WTC11 (cell line): ENCODE results near the gene GIPR. TPM values are rescaled to one million over a fixed set of nuclear protein-coding genes. Genes with fewer than 3 reads are reported as not detected.

Experiments used
- ATAC-seq: fragments of 200-7000 bp; cut with Tn5 transposase; 2 replicates; pipeline ENCODE4 v1.10.0; 2021; ENCODE audit warnings: mild to moderate bottlenecking, moderate library complexity
- CTCF ChIA-PET: fragments of 300-600 bp; sonication (Branson Sonifier 250); formaldehyde crosslinking; loops from one replicate; lab custom pipeline; 2021; ENCODE audit warnings: antibody characterized with exemption; lab: Charles Lee
- POLR2A ChIA-PET: fragments of 350-600 bp; sonication (Branson Sonifier 250); formaldehyde crosslinking; loops from one replicate; lab custom pipeline; 2021; ENCODE audit warnings: antibody characterized with exemption; lab: Charles Lee
- DNase-seq: peaks from one replicate; pipeline ENCODE4 v3.0.0; 2021; ENCODE audit warnings: low spot score
- H3K27ac Mint-ChIP-seq: 2 replicates; pipeline ENCODE4 v1.8.0; 2021; ENCODE audit warnings: mixed read lengths
- H3K27me3 Mint-ChIP-seq: 2 replicates; pipeline ENCODE4 v1.8.0; 2021; ENCODE audit warnings: low read depth, mild to moderate bottlenecking, moderate library complexity, mixed read lengths
- H3K36me3 Mint-ChIP-seq: 2 replicates; pipeline ENCODE4 v1.8.0; 2021; ENCODE audit warnings: mixed read lengths
- H3K4me1 Mint-ChIP-seq: 2 replicates; pipeline ENCODE4 v1.8.0; 2022; ENCODE audit warnings: mixed read lengths
- H3K4me3 Mint-ChIP-seq: 2 replicates; pipeline ENCODE4 v1.8.0; 2021; ENCODE audit warnings: mild to moderate bottlenecking, moderate library complexity, mixed read lengths
- H3K9me3 Mint-ChIP-seq: 2 replicates; pipeline ENCODE4 v1.8.0; 2021; ENCODE audit warnings: mixed read lengths
- CREB1 ChIP-seq: sonication (generic); formaldehyde crosslinking; IDR thresholded peaks from 2 replicates; pipeline ENCODE4 v1.8.0; 2023; ENCODE audit warnings: mild to moderate bottlenecking, missing genetic modification reagents
- ELF4 ChIP-seq: sonication (generic); formaldehyde crosslinking; IDR thresholded peaks from 2 replicates; pipeline ENCODE4 v1.8.1; 2022; ENCODE audit warnings: low read depth, mild to moderate bottlenecking, moderate library complexity, missing genetic modification reagents
- EMX1 ChIP-seq: fragments of 250-450 bp; sonication (Bioruptor Pico); IDR thresholded peaks from 2 replicates; pipeline ENCODE4 v1.8.0; 2021; ENCODE audit warnings: mild to moderate bottlenecking
- FOXJ3 ChIP-seq: sonication (generic); formaldehyde crosslinking; IDR thresholded peaks from 2 replicates; pipeline ENCODE4 v1.9.0; 2021; ENCODE audit warnings: missing genetic modification reagents, mild to moderate bottlenecking, borderline replicate concordance
- NR1H2 ChIP-seq: sonication (generic); formaldehyde crosslinking; IDR thresholded peaks from 2 replicates; pipeline ENCODE4 v1.9.0; 2021; ENCODE audit warnings: mild to moderate bottlenecking, moderate library complexity, missing genetic modification reagents
- RORB ChIP-seq: fragments of 250-450 bp; sonication (Bioruptor Pico); IDR thresholded peaks from 2 replicates; pipeline ENCODE4 v1.9.0; 2021; ENCODE audit warnings: mild to moderate bottlenecking
- SMAD4 ChIP-seq: sonication (generic); formaldehyde crosslinking; IDR thresholded peaks from 2 replicates; pipeline ENCODE4 v1.8.0; 2022; ENCODE audit warnings: mild to moderate bottlenecking, missing genetic modification reagents
- ZNF423 ChIP-seq: fragments of 250-450 bp; sonication (Bioruptor Pico); IDR thresholded peaks from 2 replicates; pipeline ENCODE4 v2.1.2; 2022; ENCODE audit warnings: mild to moderate bottlenecking, moderate library complexity
- total RNA-seq: library from RNA; stranded (reverse); gene quantifications from 3 replicates; pipeline ENCODE4 v1.2.3, GENCODE V29; 2021
- TF ChIP-seq, protein P1 (sequence below): sonication (generic); formaldehyde crosslinking; IDR thresholded peaks from 2 replicates; pipeline ENCODE4 v1.8.0; 2022; ENCODE audit warnings: mild to moderate bottlenecking, missing genetic modification reagents
- TF ChIP-seq, protein P2 (sequence below): fragments of 250-450 bp; sonication (Bioruptor Pico); IDR thresholded peaks from 2 replicates; pipeline ENCODE4 v1.9.0; 2021; ENCODE audit warnings: moderate library complexity, mild to moderate bottlenecking, inconsistent platforms, borderline replicate concordance
- TF ChIP-seq, protein P3 (sequence below): sonication (generic); formaldehyde crosslinking; IDR thresholded peaks from 2 replicates; pipeline ENCODE4 v1.8.0; 2022; ENCODE audit warnings: mild to moderate bottlenecking, missing genetic modification reagents
- TF ChIP-seq, protein P4 (sequence below): sonication (generic); formaldehyde crosslinking; IDR thresholded peaks from 2 replicates; pipeline ENCODE4 v1.8.0; 2023; ENCODE audit warnings: missing genetic modification reagents
- TF ChIP-seq, protein P5 (sequence below): sonication (generic); formaldehyde crosslinking; IDR thresholded peaks from 2 replicates; pipeline ENCODE4 v1.8.1; 2022; ENCODE audit warnings: missing genetic modification reagents, borderline replicate concordance
- TF ChIP-seq, protein P6 (sequence below): sonication (generic); formaldehyde crosslinking; conservative IDR thresholded peaks from 2 replicates; pipeline ENCODE4 v1.8.1; 2023; ENCODE audit warnings: mild to moderate bottlenecking, low read depth, missing genetic modification reagents, moderate library complexity

GIPR gene
- total RNA-seq, 1 experiment from 2014 or later = 1.8 TPM

DNA sequence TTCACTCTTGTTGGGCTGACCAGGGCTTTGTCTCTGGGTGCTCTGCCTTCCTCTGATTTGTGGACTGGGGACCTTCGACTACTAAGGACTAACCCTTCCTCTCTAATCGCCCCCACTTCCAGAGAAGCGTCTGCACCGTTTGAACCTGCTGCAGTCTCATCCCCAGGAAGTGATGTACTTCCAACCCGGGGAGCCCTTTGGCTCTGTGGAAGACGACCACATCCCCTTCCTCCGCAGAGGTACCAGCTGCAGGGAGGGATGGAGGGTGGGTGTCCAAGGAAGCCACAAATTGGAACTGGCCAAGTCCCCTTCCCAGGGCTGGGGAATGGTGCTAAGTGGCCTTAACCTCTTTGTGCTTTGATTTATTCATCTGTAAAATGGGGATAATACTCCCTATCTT, 33.7 kb downstream of the GIPR start:
- Mint-ChIP-seq H3K36me3 (peaks cover 36% of the 10 kb centered on the region), H3K4me3 (no peak overlapping the region), H3K27ac (no peak overlapping the region), H3K27me3 (no peaks in the 10 kb centered on the region), H3K9me3 (0 out of 2 replicates have a peak, but pooled peaks cover 3% of the 10 kb centered on the region), H3K4me1 (no peaks in the 10 kb centered on the region)
- TF ChIP-seq, protein P1, sequence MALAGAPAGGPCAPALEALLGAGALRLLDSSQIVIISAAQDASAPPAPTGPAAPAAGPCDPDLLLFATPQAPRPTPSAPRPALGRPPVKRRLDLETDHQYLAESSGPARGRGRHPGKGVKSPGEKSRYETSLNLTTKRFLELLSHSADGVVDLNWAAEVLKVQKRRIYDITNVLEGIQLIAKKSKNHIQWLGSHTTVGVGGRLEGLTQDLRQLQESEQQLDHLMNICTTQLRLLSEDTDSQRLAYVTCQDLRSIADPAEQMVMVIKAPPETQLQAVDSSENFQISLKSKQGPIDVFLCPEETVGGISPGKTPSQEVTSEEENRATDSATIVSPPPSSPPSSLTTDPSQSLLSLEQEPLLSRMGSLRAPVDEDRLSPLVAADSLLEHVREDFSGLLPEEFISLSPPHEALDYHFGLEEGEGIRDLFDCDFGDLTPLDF = no peak
- TF ChIP-seq NR1H2 = no peak
- TF ChIP-seq FOXJ3 (CRISPR knock-in tag) = no peak
- TF ChIP-seq RORB (CRISPR knock-in tag) = no peak
- no peak for TF ChIP-seq CREB1 (CRISPR knock-in tag)
- TF ChIP-seq, protein P2, sequence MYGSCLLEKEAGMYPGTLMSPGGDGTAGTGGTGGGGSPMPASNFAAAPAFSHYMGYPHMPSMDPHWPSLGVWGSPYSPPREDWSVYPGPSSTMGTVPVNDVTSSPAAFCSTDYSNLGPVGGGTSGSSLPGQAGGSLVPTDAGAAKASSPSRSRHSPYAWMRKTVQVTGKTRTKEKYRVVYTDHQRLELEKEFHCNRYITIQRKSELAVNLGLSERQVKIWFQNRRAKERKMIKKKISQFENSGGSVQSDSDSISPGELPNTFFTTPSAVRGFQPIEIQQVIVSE (CRISPR knock-in tag) = no peak
- TF ChIP-seq, protein P3, sequence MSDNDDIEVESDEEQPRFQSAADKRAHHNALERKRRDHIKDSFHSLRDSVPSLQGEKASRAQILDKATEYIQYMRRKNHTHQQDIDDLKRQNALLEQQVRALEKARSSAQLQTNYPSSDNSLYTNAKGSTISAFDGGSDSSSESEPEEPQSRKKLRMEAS = no peak
- TF ChIP-seq, protein P4, sequence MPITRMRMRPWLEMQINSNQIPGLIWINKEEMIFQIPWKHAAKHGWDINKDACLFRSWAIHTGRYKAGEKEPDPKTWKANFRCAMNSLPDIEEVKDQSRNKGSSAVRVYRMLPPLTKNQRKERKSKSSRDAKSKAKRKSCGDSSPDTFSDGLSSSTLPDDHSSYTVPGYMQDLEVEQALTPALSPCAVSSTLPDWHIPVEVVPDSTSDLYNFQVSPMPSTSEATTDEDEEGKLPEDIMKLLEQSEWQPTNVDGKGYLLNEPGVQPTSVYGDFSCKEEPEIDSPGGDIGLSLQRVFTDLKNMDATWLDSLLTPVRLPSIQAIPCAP (CRISPR knock-in tag) = no peak
- no peak for TF ChIP-seq ELF4 (CRISPR knock-in tag)
- no peak for TF ChIP-seq ZNF423
- no peak for TF ChIP-seq EMX1 (CRISPR knock-in tag)
- DNase-seq (no peak), ATAC-seq (no peak)
- CTCF ChIA-PET = interaction anchor here (1.6 kb wide), 1 partner anchor 9 kb away, joined by 5 read pairs; the partner anchor contains the start of gene QPCTL
- POLR2A ChIA-PET = no interaction called here

DNA sequence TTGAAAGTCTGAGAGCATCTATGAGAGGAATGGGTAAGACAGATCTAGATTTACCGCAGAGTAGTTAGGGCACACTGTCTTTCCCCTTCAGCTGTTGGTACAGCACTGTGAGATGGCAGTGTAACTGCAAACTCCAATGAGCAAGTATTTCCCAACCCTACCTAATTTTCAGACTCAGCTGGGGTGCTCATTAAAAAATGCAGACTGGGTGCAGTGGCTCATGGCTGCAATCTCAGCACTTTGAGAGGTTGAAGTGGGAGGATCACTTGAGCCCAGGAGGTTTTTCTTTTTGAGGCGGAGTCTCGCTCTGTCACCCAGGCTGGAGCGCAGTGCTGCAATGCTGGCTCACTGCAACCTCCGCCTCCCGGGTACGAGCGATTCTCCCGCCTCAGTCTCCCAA, 37.1 kb downstream of the GIPR start:
- POLR2A ChIA-PET = interaction anchor here (0.6 to 2.0 kb wide), 4 partner anchors 12 to 141 kb away, joined by 3 to 4 read pairs (median 4); partner anchors contain the start of gene SNRPD2
- H3K27ac Mint-ChIP-seq = no peak overlapping the region; the same call in 1 of the 2 replicates
- H3K9me3 Mint-ChIP-seq = 0 out of 2 replicates have a peak, but pooled peaks cover 3% of the 10 kb centered on the region
- no peaks in the 10 kb centered on the region for H3K4me1 Mint-ChIP-seq
- peaks cover 28% of the 10 kb centered on the region for H3K36me3 Mint-ChIP-seq
- TF ChIP-seq CREB1 (CRISPR knock-in tag) (no peak), SMAD4 (CRISPR knock-in tag) (no peak)
- TF ChIP-seq, protein P5, sequence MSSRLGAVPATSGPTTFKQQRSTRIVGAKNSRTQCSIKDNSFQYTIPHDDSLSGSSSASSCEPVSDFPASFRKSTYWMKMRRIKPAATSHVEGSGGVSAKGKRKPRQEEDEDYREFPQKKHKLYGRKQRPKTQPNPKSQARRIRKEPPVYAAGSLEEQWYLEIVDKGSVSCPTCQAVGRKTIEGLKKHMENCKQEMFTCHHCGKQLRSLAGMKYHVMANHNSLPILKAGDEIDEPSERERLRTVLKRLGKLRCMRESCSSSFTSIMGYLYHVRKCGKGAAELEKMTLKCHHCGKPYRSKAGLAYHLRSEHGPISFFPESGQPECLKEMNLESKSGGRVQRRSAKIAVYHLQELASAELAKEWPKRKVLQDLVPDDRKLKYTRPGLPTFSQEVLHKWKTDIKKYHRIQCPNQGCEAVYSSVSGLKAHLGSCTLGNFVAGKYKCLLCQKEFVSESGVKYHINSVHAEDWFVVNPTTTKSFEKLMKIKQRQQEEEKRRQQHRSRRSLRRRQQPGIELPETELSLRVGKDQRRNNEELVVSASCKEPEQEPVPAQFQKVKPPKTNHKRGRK (CRISPR knock-in tag) = no peak
- TF ChIP-seq, protein P6, sequence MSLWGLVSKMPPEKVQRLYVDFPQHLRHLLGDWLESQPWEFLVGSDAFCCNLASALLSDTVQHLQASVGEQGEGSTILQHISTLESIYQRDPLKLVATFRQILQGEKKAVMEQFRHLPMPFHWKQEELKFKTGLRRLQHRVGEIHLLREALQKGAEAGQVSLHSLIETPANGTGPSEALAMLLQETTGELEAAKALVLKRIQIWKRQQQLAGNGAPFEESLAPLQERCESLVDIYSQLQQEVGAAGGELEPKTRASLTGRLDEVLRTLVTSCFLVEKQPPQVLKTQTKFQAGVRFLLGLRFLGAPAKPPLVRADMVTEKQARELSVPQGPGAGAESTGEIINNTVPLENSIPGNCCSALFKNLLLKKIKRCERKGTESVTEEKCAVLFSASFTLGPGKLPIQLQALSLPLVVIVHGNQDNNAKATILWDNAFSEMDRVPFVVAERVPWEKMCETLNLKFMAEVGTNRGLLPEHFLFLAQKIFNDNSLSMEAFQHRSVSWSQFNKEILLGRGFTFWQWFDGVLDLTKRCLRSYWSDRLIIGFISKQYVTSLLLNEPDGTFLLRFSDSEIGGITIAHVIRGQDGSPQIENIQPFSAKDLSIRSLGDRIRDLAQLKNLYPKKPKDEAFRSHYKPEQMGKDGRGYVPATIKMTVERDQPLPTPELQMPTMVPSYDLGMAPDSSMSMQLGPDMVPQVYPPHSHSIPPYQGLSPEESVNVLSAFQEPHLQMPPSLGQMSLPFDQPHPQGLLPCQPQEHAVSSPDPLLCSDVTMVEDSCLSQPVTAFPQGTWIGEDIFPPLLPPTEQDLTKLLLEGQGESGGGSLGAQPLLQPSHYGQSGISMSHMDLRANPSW = no peak
- TF ChIP-seq, all 79 proteins: peak for 0
- 0 out of 2 replicates have a peak, but pooled peaks have one; percentile 13 for ATAC-seq
- no peak for DNase-seq
- CTCF ChIA-PET = interaction anchor here (2.7 kb wide), 1 partner anchor 12 kb away, joined by 11 read pairs; the partner anchor contains the start of gene QPCTL
- Mint-ChIP-seq H3K27me3 (no peaks in the 10 kb centered on the region), H3K4me3 (no peak overlapping the region)
